GM21619 (cell line): ENCODE results near the gene OGFOD2.
"Not testable (repeated sequence)": the region's sequence is repeated elsewhere in the genome, so short reads cannot be mapped to it uniquely, and the experiment has no call there.

Experiments used
- ATAC-seq: cut with Tn5 transposase; IDR thresholded peaks from one replicate; pipeline ENCODE4 v1.9.1; 2021; ENCODE audit not compliant: unreplicated experiment

Gene OGFOD2

DNA sequence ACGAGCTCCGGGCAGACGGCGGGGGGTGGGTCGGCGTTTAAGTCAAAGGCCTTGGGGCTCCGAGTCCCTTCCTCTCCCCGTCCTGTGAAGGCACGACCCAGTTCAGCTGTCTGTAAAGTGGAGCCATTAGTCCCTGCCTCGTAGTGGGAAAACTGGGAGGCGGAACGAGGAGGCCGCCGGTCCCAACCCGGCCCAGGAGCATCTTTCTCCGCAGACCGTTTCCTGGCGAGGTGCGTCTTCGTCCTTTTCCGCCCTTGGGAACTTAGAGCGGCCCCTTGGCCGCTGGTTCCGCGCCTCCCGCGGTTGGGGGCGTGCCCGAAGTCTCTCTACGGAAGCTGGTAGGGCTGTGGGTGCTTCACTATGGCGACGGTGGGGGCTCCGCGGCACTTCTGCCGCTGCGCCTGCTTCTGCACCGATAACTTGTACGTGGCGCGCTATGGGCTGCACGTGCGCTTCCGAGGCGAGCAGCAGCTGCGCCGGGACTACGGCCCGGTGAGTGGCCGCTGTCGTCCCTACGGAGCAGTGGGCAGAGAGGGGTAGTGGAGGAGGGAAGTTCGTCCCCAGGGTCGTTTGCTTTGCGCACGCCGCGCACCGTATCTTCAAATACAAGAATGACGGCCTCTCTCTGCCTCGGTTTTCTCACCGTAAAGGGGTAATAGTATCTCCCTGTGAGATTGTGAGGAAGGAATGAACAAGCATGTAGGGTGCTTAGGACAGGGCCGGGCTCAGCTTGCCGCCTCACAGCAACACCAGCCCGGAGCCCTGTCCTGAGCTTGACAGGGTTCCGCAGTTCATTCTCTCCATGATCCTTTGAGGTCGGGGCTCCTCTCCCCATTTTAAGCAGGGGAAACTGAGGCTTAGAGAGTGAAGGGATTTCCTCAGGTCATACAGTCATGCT lies at the start of gene OGFOD2:
OGFOD2 (plus strand) TSS at position 353 of the 898 bp plus-strand sequence; CDS start at position 361, 8 bp downstream.
- ATAC-seq, result peak; percentile 65

GRCh38 chr12:122927756-122928403 lies 47.2 kb upstream of the OGFOD2 start:
- no peak for ATAC-seq

- ATAC-seq, result no peak
Measured at GRCh38 chr12:122928404-122929147, 46.5 kb upstream of the OGFOD2 start.

- no peak for ATAC-seq
Measured at GRCh38 chr12:122929148-122929538, 45.9 kb upstream of the OGFOD2 start.

DNA sequence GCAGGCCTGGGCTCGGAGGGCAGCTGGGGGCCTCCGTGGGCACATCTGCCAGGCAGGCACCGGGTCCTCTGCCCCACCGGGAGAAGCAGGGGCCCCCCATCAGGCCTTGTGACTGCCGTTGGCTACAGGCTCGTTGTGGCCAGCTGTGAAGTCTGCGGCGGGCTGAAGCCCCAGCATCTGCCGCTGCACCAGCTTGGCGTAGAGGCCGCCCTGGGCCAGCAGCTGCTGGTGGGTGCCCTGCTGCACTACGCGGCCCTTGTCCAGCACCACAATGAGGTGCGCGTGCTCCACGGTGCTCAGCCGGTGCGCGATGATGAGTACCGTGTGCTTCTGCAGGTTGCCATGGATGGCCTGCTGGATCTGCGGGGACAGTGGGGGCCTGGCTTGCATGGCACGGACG lies 45.2 kb upstream of the OGFOD2 start:
- ATAC-seq, result no peak

DNA sequence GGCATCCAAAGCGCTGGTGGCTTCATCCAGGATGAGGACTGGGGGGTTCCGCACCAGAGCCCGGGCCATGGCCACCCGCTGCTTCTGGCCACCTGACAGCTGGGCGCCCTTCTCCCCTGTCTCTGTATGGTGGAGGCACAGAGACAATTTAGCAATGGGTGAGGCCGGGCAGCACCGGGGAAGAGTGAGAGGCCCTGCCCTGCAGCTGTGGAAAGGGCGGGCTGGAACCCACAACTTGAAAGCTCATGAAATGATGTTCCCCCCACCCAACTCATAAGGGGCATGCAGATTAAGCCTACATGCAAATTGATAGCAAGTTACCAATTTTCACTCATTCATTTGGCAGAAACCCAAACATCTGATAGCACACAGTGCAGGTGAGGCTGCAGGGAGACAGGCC lies 42.8 kb upstream of the OGFOD2 start:
- no peak for ATAC-seq

GRCh38 chr12:122934722-122935121 lies 40.3 kb upstream of the OGFOD2 start:
- ATAC-seq, result peak; percentile 57

DNA sequence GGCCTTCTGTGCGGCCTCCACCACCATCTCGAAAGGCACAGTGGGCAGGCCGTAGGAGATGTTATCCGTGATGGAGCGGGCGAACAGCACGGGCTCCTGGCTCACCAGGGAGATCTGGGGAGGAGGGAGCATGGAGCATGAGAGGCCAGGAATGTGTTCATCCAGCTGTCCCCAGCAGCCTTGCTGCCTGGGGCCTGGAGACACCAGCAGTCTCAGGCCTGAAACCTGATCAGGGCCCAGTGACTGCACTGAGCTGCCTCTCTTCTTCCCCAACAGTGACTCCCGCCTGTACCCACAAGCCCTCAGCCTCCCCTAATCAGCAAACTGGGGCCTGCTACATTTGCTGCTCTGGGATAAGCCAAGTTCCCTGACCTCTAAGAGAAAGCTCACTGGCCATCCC lies 39.7 kb upstream of the OGFOD2 start:
- ATAC-seq, result no peak

DNA sequence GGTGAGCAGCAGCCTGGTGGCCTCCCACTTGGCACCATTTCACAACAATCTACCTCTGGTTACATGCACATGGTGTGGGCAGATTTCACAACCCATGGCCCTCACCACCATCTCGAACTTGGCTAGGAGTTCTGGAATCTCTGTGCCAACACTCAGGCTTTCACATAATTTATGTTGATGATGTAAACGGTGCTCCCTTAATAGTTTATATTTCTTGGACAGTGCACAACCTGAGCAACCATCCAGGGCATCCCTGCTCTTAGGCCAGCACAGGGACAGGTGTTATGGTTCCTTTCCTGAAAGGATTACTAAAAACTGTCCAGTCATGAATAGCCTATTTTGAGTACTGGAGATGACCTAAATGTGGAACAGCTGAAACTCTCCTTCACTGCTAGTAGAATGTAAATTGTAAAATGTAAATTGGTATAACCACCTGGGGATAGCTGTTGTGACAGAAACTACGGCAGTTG lies 37.4 kb upstream of the OGFOD2 start:
- ATAC-seq, result no peak

DNA sequence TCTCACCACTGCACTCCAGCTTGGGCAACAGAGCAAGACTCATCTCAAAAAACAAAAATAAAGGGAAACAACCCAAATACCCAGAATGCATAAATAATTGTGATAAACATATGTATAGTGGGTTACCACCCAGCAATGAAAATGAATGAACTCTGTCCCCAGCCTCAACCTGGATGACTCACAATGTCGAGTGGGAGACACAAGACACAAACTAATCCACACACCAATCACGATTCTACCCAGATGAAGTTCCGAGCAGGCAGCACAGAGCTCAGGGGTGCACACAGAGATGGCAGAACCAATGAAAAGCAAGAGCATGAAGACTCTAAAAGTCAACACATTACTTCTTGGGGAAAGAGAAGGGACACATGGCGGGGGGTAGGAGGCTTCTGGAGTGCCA lies 35.9 kb upstream of the OGFOD2 start:
- no peak for ATAC-seq

- ATAC-seq, result not testable (repeated sequence)
Measured at GRCh38 chr12:122941351-122941750, 33.7 kb upstream of the OGFOD2 start.

- no peak for ATAC-seq
Measured at GRCh38 chr12:122942637-122943036, 32.4 kb upstream of the OGFOD2 start.

GRCh38 chr12:122943196-122943595 lies 31.8 kb upstream of the OGFOD2 start:
- no peak for ATAC-seq

DNA sequence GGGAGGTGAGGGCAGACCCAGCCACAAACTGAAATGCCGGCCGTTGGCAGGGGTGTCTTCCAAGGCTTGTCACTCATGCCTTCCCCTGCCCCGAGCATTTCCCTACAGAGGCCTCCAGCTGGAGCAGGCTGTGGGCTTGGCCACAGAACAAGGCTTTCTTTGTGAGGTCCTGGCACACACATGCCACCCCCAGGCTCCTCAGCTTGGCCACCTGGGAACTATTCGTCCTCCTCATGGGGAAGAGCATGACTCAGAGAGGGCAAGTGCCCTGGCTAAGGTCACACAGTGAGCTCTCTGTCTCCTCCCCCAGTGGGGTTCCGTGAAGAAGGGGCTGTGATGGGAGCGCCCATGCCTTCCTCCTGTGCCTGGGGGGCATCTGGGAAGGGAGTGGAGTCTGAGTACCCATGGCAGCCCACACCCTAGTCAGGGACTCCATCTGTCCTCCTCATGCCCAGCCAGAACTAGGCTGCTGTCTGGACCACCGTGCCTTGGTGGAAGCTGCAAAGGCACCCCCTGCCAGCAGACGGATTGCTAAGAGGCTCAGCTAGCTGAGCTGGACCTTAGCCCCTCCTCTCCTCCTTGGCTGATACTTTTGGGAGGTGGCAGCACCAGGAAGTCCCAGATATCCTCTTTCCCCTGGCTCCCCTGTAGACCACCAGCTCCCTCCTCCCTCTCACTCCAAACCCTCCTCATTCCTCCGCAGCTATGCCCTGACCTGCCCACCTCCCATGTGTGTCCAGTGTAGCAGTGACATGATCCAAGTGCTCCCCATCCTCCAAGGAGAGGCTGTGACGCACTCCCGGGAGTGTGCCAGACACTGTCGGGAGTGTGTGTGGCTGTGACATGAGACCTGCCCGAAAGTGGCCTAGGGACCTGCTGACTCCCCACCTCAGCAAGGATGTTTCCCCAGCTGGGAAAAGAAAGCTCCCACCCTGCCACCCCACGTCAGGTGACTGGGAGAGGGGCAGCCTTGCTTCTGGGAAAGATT lies 30.1 kb upstream of the OGFOD2 start:
- no peak for ATAC-seq

DNA sequence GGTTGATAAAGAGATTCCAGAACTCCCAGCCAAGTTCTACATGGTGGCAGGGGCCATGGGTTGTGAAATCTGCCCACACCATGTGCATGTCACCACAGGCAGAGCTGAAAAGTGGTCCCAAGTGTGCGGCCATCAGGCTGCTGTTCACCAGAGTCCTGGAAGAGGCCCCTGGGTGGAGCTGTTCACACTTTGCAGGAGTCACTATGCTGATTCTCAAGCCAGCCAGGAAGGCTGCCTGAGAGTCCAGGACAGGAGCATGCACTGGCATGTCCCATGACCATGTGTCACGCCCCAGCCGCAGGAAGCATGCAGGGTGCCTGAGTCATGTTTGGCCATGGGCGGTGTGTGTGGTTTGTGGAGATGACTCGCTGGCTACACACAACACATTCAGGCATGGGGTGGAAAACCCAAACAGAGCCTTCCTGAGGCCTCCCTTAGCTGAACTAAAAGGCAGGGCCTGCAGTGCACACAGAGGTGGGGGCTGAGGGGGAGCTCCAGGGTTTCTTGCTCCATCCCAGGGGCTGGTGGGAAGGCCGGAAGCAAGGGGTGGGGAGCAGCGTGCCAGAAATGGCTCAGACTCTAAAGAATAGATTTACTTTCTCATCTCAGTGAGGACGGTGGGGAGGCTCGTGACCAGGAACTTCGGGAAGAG lies 28.2 kb upstream of the OGFOD2 start:
- ATAC-seq, result peak; percentile 60

- ATAC-seq, result no peak
Measured at GRCh38 chr12:122947352-122947792, 27.7 kb upstream of the OGFOD2 start.

DNA sequence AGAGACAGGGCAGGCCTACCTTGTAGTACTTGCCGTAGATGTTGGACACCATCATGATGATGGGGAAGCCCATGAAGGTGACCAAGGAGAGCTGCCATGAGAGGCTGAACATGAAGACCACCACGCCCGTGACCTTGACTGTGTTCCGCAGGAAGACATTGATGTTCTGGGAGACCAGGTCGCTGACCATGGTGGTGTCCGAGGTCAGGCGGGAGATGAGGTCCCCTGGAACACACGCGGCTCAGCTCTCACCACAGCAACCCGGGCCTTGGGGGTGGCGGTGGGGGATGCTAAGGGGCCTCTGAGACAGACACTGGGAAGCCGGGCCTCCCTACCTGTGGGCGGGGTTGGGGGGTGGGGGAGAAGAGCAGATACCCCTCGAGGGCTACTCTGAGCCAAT lies 26.4 kb upstream of the OGFOD2 start:
- ATAC-seq, result no peak

DNA sequence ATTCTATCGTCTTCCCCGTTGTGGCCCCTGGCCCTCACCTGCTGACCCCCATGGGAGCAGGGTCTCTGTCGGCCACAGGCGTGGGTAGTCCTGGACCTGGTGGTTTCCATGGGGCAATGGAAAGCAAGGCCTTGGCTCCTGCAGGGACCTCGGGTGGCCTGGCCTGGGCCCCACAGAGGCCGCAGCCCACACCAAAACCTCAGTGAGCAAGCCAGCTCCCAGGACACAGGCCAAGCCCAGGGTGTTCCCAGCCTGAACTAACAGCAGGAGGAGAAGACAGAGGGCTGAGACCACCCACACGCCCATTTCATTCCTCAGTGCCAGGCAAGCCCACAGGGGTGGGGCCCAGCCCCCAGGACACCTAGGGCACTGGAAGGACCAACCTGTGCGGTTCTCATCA lies 25.6 kb upstream of the OGFOD2 start:
- ATAC-seq, result no peak

GRCh38 chr12:122949816-122950675 lies 25.0 kb upstream of the OGFOD2 start:
- ATAC-seq, result no peak
